Naive thymus-derived CD8-positive, alpha-beta T cell (primary cell): ENCODE measurements around the gene SMIM41. TPM values are rescaled to one million over a fixed set of nuclear protein-coding genes. Genes with fewer than 3 reads are reported as not detected.

ENCODE experiments used
- ATAC-seq, 2 donors: fragments of 150-1000 bp; cut with Tn5 transposase in 1 of 2; sonication (Bioruptor Pico), chemical (Tn5 transposase) in 1 of 2; 1 replicate in 1 of 2; 2 replicates in 1 of 2; pipeline ENCODE4 v1.10.0; 2021; ENCODE audit warnings: mild to moderate bottlenecking in 2 of 2, moderate library complexity in 2 of 2
- POLR2A ChIA-PET: fragments of 350-600 bp; sonication (Branson Sonifier 250); formaldehyde crosslinking; loops from one replicate; lab custom pipeline; 2021; ENCODE audit warnings: antibody characterized with exemption; lab: Charles Lee
- DNase-seq, 10 donors: peaks; one replicate each; pipeline versions ENCODE4 v3.0.0 to v3.0.0-alpha.2; 2020 to 2022
- H3K27ac Mint-ChIP-seq, 10 donors: one replicate each; pipeline ENCODE4 v1.8.0; 2020 to 2022; ENCODE audit warnings: mild to moderate bottlenecking in 10 of 10, mixed read lengths in 10 of 10, moderate library complexity in 4 of 10, inconsistent platforms in 1 of 10
- H3K27me3 Mint-ChIP-seq, 5 donors: one replicate each; pipeline ENCODE4 v1.8.0; 2021 to 2022; ENCODE audit warnings: mixed read lengths in 5 of 5
- H3K36me3 Mint-ChIP-seq, 3 donors: one replicate each; pipeline ENCODE4 v1.8.0; 2020 to 2022; ENCODE audit warnings: mixed read lengths in 3 of 3, mild to moderate bottlenecking in 2 of 3, inconsistent platforms in 1 of 3
- H3K4me1 Mint-ChIP-seq, 4 donors: one replicate each; pipeline ENCODE4 v1.8.0; 2021 to 2022; ENCODE audit warnings: mixed read lengths in 4 of 4
- H3K4me3 Mint-ChIP-seq, 10 donors: one replicate each; pipeline ENCODE4 v1.8.0; 2020 to 2022; ENCODE audit warnings: mild to moderate bottlenecking in 10 of 10, mixed read lengths in 10 of 10, moderate library complexity in 6 of 10, inconsistent platforms in 1 of 10
- H3K9me3 Mint-ChIP-seq, 9 donors: one replicate each; pipeline ENCODE4 v1.8.0; 2020 to 2022; ENCODE audit warnings: mixed read lengths in 9 of 9, mild to moderate bottlenecking in 3 of 9, inconsistent platforms in 1 of 9, moderate library complexity in 1 of 9
- polyA plus RNA-seq, 3 donors: library from polyadenylated mRNA; unstranded; fragments of 300-500 nt; fragmentation: Illumina TruSeq; gene quantifications; one replicate each; pipeline ENCODE4 v1.2.3, GENCODE V29; 2021
- total RNA-seq, 8 experiments: library from RNA in 2 of 8; stranded (reverse) in 2 of 8; gene quantifications; one replicate each; pipeline ENCODE4 v1.2.3 and lab custom pipeline; 2021 to 2026

Gene SMIM41
- total and polyA plus RNA-seq, 5 experiments from 2014 or later = not detected

GRCh38 chr12:52141306-52141705, 61.8 kb downstream of the SMIM41 start:
- POLR2A ChIA-PET = no interaction called here

GRCh38 chr12:52141875-52142274, 62.4 kb downstream of the SMIM41 start:
- peaks cover 0 to 2% (median 0%) of the 10 kb centered on the region in 4 donors for H3K4me1 Mint-ChIP-seq
- DNase-seq (peak in 1 of 10 donors; percentile 55), ATAC-seq (no peak)
- no peak overlapping the region for H3K4me3 Mint-ChIP-seq
- POLR2A ChIA-PET = no interaction called here
- H3K9me3 Mint-ChIP-seq = no peaks in the 10 kb centered on the region
- H3K36me3 Mint-ChIP-seq = no peaks in the 10 kb centered on the region
- peaks cover 4 to 11% (median 7%) of the 10 kb centered on the region in 5 donors for H3K27me3 Mint-ChIP-seq
- H3K27ac Mint-ChIP-seq = no peak overlapping the region

More at GRCh38 chr12:52141306-52141705, 61.8 kb downstream of the SMIM41 start:
- no peak overlapping the region for H3K4me3 Mint-ChIP-seq
- no peaks in the 10 kb centered on the region for H3K9me3 Mint-ChIP-seq
- no peak overlapping the region for H3K27ac Mint-ChIP-seq
- H3K4me1 Mint-ChIP-seq = peaks cover 0 to 2% (median 0%) of the 10 kb centered on the region in 4 donors
- DNase-seq (no peak), ATAC-seq (no peak)
- peaks cover 4 to 13% (median 7%) of the 10 kb centered on the region in 5 donors for H3K27me3 Mint-ChIP-seq
- H3K36me3 Mint-ChIP-seq = no peaks in the 10 kb centered on the region

GRCh38 chr12:52142431-52142830, 62.9 kb downstream of the SMIM41 start:
- no peak overlapping the region for H3K4me3 Mint-ChIP-seq
- no peak overlapping the region for H3K27ac Mint-ChIP-seq
- POLR2A ChIA-PET = interaction anchor here (1.3 kb wide), 1 partner anchor 13 kb away, joined by 5 read pairs; no protein-coding TSS in a partner anchor
- no peaks in the 10 kb centered on the region for H3K9me3 Mint-ChIP-seq
- peaks cover 0 to 2% (median 0%) of the 10 kb centered on the region in 4 donors for H3K4me1 Mint-ChIP-seq
- DNase-seq (peak in 1 of 10 donors; percentile 40), ATAC-seq (no peak)
- H3K36me3 Mint-ChIP-seq = no peaks in the 10 kb centered on the region
- H3K27me3 Mint-ChIP-seq = peaks cover 4 to 11% (median 7%) of the 10 kb centered on the region in 5 donors

GRCh38 chr12:52144512-52145227, 65.2 kb downstream of the SMIM41 start:
- Mint-ChIP-seq H3K4me1 (no peaks in the 10 kb centered on the region), H3K9me3 (no peaks in the 10 kb centered on the region), H3K4me3 (no peak overlapping the region), H3K36me3 (no peaks in the 10 kb centered on the region), H3K27me3 (no peaks in the 10 kb centered on the region), H3K27ac (no peak overlapping the region)
- ATAC-seq (no peak), DNase-seq (peak in 1 of 10 donors; percentile 61)
- POLR2A ChIA-PET = no interaction called here

- DNase-seq (no peak), ATAC-seq (no peak)
- no peak overlapping the region for H3K27ac Mint-ChIP-seq
- H3K9me3 Mint-ChIP-seq = no peaks in the 10 kb centered on the region
- H3K4me1 Mint-ChIP-seq = no peaks in the 10 kb centered on the region
- POLR2A ChIA-PET = no interaction called here
- H3K4me3 Mint-ChIP-seq = no peak overlapping the region
- H3K27me3 Mint-ChIP-seq = peaks cover 0 to 7% (median 0%) of the 10 kb centered on the region in 5 donors
- H3K36me3 Mint-ChIP-seq = no peaks in the 10 kb centered on the region
Observed at GRCh38 chr12:52145228-52146088, 66.0 kb downstream of the SMIM41 start.

- H3K27me3 Mint-ChIP-seq = peaks cover 0 to 15% (median under 1%) of the 10 kb centered on the region in 5 donors
- no peaks in the 10 kb centered on the region for H3K36me3 Mint-ChIP-seq
- no peak overlapping the region for H3K4me3 Mint-ChIP-seq
- H3K4me1 Mint-ChIP-seq = peaks cover 0 to 3% (median under 1%) of the 10 kb centered on the region in 4 donors
- no peak for ATAC-seq
- no peaks in the 10 kb centered on the region for H3K9me3 Mint-ChIP-seq
- H3K27ac Mint-ChIP-seq = peak overlapping the region in 1 of 10 donors; percentile 57
- POLR2A ChIA-PET = no interaction called here
- no peak for DNase-seq
Observed at GRCh38 chr12:52146089-52146821, 66.8 kb downstream of the SMIM41 start.

DNA sequence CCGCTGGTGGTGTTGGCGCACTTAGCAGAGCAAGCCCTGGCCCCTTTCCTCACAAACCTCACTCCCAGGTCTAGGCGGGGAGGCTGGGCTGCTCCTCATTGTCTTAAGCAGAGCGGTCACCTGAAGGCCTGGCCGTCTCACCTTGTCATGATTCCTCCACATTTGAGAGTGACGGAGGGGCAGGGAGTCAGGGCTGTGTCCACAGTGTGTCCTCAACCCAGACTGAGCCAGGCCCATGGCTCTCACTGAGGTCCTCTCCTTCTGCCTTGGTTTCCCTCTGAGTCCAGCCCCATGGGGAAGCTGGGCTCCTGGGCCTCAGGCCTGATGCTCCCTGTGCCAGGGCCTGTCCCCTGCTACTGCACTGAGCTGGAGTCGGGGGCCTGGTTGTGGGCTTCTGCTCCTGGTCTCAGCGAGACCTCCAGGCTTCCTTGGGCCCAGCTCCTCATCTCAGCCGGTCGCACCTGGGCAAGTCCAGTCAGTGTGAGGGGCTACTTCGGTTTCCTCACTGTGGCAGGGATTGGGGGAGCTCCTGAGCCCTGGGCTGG, 67.4 kb downstream of the SMIM41 start:
- POLR2A ChIA-PET = no interaction called here
- H3K27me3 Mint-ChIP-seq = peaks cover 2 to 21% (median 7%) of the 10 kb centered on the region in 5 donors
- H3K4me1 Mint-ChIP-seq = peaks cover 3 to 10% (median 4%) of the 10 kb centered on the region in 4 donors
- no peaks in the 10 kb centered on the region for H3K36me3 Mint-ChIP-seq
- DNase-seq = no peak
- no peak overlapping the region for H3K27ac Mint-ChIP-seq
- H3K9me3 Mint-ChIP-seq = no peaks in the 10 kb centered on the region
- ATAC-seq = no peak
- H3K4me3 Mint-ChIP-seq = no peak overlapping the region

DNA sequence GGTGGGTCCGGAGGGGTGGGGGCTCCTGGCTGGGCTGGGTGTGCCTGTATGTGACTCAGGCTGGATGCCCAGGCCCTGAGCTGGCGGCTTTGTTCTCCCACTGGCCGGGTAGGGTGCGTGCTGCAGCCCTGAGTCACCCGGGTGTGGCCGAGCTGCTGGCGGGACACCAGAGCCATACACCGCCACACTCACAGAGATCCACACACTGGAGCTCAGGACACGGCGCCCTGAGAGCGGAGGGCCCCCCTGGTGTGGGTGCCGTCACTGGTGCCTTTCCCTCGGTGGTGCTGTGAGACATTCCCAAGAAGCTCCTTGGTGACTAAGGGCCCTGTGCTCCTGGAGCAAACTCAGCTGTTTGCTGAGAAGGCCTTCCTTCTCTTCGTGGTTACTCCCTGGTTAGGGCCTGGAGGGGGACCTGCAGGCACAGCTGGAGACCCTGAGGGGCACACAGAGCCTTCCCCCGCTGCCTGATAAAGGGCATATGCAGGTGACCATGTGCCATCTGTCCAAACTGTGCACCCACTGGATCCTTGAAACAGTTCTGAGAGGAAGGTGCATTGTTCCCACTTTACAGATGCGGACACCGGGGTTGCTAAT, 68.0 kb downstream of the SMIM41 start:
- no peak for DNase-seq
- POLR2A ChIA-PET = no interaction called here
- ATAC-seq = no peak
- H3K4me3 Mint-ChIP-seq = no peak overlapping the region
- H3K9me3 Mint-ChIP-seq = no peaks in the 10 kb centered on the region
- H3K27me3 Mint-ChIP-seq = peaks cover 2 to 22% (median 7%) of the 10 kb centered on the region in 5 donors
- H3K4me1 Mint-ChIP-seq = peaks cover 3 to 11% (median 4%) of the 10 kb centered on the region in 4 donors
- H3K27ac Mint-ChIP-seq = no peak overlapping the region
- H3K36me3 Mint-ChIP-seq = no peaks in the 10 kb centered on the region

DNA sequence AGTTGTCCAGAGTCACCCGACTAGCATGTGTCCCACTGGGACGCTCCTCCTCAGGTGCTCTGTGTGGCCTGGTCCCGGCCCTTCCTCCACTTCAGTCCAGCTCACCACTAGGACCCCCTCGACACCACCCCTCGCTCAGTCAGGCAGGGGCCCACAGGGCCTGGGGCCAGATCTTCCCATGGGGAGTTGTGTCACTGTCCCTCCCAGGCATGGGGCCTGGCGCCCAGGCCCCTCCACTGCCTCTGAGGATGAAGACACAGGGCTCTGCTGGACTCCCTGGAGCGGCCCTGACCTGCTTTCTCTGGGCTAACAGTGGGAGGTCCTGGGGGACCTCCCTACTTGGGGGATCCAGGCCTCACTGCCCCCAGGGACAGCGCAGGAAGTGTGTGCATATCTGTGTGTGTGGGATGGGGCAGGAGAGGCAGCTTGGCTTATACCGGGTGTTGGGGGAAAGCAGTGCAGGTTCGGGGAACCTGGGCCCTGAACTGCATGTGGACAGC, 68.5 kb downstream of the SMIM41 start:
- no peak for DNase-seq
- no peak overlapping the region for H3K4me3 Mint-ChIP-seq
- H3K4me1 Mint-ChIP-seq = peaks cover 5 to 11% (median 6%) of the 10 kb centered on the region in 4 donors
- no peak overlapping the region for H3K27ac Mint-ChIP-seq
- H3K9me3 Mint-ChIP-seq = no peaks in the 10 kb centered on the region
- POLR2A ChIA-PET = no interaction called here
- peaks cover 2 to 22% (median 7%) of the 10 kb centered on the region in 5 donors for H3K27me3 Mint-ChIP-seq
- H3K36me3 Mint-ChIP-seq = no peaks in the 10 kb centered on the region
- no peak for ATAC-seq

GRCh38 chr12:52148464-52149181, 69.1 kb downstream of the SMIM41 start:
- POLR2A ChIA-PET = interaction anchor here (0.6 kb wide), 1 partner anchor 88 kb away, joined by 4 read pairs; no protein-coding TSS in a partner anchor
- no peaks in the 10 kb centered on the region for H3K36me3 Mint-ChIP-seq

DNA sequence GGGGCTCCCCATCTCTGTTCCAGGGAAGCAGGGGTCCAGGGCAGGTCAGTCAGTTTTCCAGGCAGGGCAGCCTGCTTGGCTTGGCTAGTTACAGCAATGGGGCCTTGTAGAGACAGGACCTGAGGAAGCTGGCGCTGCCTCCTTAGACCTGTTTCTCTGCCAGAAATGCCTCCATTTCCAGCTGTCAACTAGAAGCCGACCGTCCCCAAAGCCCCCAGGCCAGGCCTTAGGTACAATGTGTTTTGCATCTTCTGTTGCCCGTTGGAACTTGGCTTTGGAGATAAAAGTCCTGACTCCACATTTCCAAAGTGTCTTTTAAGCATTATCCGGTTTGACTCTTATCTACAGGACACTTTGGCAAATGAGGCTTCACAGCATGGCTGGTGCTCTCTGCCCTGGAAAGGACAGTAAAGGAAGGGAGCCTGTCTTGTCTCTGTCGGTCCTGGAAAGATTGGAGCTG, 69.7 kb downstream of the SMIM41 start:
- Mint-ChIP-seq H3K27ac (no peak overlapping the region), H3K36me3 (no peaks in the 10 kb centered on the region), H3K4me3 (no peak overlapping the region), H3K27me3 (peaks cover 2 to 22% (median 10%) of the 10 kb centered on the region in 5 donors), H3K9me3 (no peaks in the 10 kb centered on the region), H3K4me1 (peaks cover 5 to 11% (median 6%) of the 10 kb centered on the region in 4 donors)
- DNase-seq = no peak
- ATAC-seq = no peak
- POLR2A ChIA-PET = no interaction called here

More at GRCh38 chr12:52148464-52149181, 69.1 kb downstream of the SMIM41 start:
- peaks cover 5 to 11% (median 6%) of the 10 kb centered on the region in 4 donors for H3K4me1 Mint-ChIP-seq
- no peak for ATAC-seq
- H3K27ac Mint-ChIP-seq = no peak overlapping the region
- no peak overlapping the region for H3K4me3 Mint-ChIP-seq
- no peaks in the 10 kb centered on the region for H3K9me3 Mint-ChIP-seq
- DNase-seq = no peak
- peaks cover 2 to 22% (median 10%) of the 10 kb centered on the region in 5 donors for H3K27me3 Mint-ChIP-seq
